D721Med (cell line): Measurements from ENCODE around the gene GNAT2.
A peak's percentile ranks its signal among the peaks of the same experiment; 100 is the strongest.

Experiments used
- DNase-seq: peaks from one replicate; pipeline ENCODE4 v3.0.0; 2011; ENCODE audit warnings: low spot score; ENCODE audit not compliant: insufficient read length
- FAIRE-seq: peaks from 2 replicates; lab custom pipeline; 2011; peaks lifted over from hg19 to GRCh38; lab: Jason Lieb, UNC
- CTCF ChIP-seq: IDR thresholded peaks from 2 replicates; pipeline ENCODE4 v1.5.1; 2012; ENCODE audit warnings: mild to moderate bottlenecking, control low read depth; ENCODE audit not compliant: insufficient read depth; ENCODE audit errors: missing control alignments

GNAT2 gene

DNA sequence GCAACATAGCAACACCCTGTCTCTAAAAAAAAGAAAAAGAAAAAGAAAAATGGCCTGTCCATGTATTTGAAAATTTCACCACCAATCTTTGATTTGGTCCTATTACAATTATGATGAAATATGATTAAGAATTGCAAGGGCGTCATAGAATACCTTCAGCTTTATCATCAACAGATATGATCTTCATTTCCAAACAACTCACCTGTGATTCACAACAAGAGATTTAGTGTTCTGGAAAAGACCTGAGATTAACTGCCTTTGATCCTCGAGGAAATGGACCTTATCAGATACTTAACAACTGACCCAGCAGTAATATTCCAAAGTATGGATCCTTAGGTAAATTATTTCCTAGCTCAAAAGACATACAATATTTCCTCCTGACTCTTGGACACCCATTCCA, 33.0 kb upstream of the GNAT2 start:
- FAIRE-seq: no peak
- no peak for TF ChIP-seq CTCF
- no peak for DNase-seq

DNA sequence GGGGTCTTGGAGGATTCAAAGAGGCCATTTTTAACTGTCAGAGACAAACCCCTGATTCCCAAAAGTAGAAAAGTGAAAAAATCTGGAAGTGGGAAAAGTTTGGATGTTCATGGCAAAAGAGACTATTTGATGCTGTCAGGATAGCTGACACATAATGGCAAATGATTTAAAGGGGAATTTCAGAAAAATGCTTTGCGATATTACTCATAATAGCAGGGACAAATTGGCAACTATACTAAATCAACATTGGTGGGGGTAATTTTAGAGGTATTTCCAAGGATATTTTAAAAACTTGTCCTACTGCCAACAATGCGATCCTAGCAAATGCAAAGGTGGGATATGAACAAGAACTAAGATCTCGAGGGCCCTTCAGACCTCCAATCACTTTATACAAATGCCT, 31.2 kb upstream of the GNAT2 start:
- FAIRE-seq (no peak), DNase-seq (no peak)
- TF ChIP-seq CTCF: no peak

DNA sequence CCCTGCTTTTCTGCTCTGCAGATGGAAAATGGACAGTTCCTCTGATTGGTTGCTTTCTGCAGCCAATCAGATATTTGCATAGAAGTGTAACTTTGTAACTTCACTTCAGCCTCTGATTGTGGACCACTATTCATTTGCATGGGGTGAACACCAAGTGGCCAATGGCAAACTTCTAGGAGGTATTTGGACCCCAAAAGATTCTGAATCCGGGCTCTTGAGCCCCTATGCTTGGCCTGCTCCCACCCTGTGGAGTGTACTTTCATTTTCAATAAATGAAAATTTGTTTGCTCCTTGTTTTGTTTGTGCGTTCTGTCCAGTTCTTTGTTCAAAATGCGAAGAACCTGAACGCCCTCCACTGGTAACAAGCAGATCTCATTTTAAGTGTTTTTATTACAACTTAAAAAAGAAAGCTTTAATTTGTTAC, 30.1 kb upstream of the GNAT2 start:
- DNase-seq (no peak), FAIRE-seq (no peak)
- peak; percentile 75 for TF ChIP-seq CTCF

DNA sequence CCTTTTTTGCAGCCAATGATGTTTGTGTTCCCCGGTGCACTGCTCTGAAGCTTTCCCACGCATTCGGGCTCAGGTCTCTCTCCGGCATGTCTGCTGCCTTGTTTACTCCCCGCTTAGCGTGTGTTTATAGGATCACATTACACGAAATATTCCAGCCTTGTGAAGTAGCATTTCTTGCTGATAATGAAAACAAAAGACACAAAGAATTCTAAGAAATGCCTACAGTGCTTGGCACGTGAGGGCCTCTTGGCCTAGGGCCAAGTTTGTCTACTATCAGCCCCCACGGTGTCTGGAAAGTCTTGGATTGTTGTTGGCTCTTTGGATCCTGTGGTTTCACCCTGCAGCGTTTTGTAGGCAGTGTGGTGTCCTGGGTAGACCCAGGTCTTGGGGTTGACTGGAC, 25.3 kb upstream of the GNAT2 start:
- TF ChIP-seq CTCF: no peak
- no peak for DNase-seq
- no peak for FAIRE-seq

DNA sequence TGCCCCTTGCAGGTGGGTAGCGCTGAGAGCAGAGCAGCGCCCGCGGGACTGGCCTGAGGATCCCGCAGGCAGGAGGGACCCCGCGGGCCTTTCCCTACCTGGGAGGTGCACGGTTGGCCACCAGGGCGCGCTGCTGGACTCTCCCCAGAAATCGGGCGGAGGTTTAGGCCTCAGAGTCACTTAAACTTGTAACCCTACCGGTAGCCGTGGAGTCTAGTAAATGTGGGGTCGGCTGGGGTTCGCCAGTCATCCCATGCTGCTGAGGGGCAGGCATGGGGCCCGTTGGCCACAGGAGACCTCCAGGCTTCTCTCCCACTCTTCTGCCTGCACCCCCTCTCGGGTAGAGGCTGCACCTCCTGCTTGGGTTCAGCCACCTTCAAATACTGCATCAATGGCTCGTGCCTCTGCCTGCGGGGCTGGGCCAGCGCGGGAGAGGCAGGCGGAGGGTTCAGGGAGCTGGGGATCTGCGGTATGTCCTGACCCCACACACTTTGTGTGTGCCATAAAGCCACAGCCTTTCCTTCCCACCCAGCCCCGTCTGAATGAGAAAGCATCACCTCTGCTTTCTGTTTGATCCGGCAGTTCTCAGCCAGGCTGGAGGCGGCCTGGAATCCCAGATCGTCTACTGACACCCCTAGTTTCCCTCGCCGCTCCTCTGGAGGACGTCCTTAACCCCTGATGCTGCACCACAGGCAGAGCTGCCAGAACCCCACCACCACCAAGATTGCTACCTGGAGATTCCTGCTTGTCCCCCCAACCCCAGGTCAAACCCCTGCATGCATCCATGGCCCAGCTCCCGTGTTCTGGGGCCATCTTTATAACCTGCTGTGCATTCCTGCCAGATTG, 24.2 kb upstream of the GNAT2 start:
- no peak for DNase-seq
- TF ChIP-seq CTCF: peak; percentile 72
- no peak for FAIRE-seq

GRCh38 chr1:109642626-109643025, 23.2 kb upstream of the GNAT2 start:
- no peak for DNase-seq
- no peak for FAIRE-seq
- no peak for TF ChIP-seq CTCF

GRCh38 chr1:109641861-109642260, 22.4 kb upstream of the GNAT2 start:
- FAIRE-seq (no peak), DNase-seq (no peak)
- TF ChIP-seq CTCF: no peak
